CD4-positive, CD25-positive, alpha-beta regulatory T cell (primary cell): Measurements from ENCODE around the gene PPFIA4. TPM values are rescaled to one million over a fixed set of nuclear protein-coding genes. Genes with fewer than 3 reads are reported as not detected.

Experiments used
- ATAC-seq, 2 donors: fragments of 150-1000 bp; cut with Tn5 transposase; one replicate each; pipeline ENCODE4 v1.10.0; 2021; ENCODE audit warnings: low read depth in 2 of 2, moderate number of reproducible peaks in 2 of 2, moderate library complexity in 1 of 2
- DNase-seq, 3 donors: peaks; one replicate each; pipeline versions ENCODE4 v3.0.0 to v3.0.0-alpha.2; 2012 to 2022; ENCODE audit warnings: mixed read lengths in 1 of 3
- H3K27ac ChIP-seq: one replicate; pipeline ENCODE4 v1.7.0; 2013; ENCODE audit warnings: mild to moderate bottlenecking, low read length; ENCODE audit not compliant: insufficient read depth, poor library complexity, severe bottlenecking
- H3K27me3 ChIP-seq: one replicate; pipeline ENCODE4 v1.7.0; 2013; ENCODE audit warnings: low read length; ENCODE audit not compliant: control insufficient read depth, insufficient read depth
- H3K36me3 ChIP-seq: one replicate; pipeline ENCODE4 v1.7.0; 2013; ENCODE audit warnings: mild to moderate bottlenecking, low read length, moderate library complexity; ENCODE audit not compliant: control insufficient read depth, insufficient read depth
- H3K4me1 ChIP-seq: 2 replicates; pipeline ENCODE4 v1.7.0; 2013; ENCODE audit warnings: mild to moderate bottlenecking, low read length; ENCODE audit not compliant: insufficient read depth, control insufficient read depth, poor library complexity, severe bottlenecking
- H3K4me3 ChIP-seq: one replicate; pipeline ENCODE4 v1.7.0; 2013; ENCODE audit warnings: low read depth, mild to moderate bottlenecking, low read length, moderate library complexity
- H3K9me3 ChIP-seq, 2 experiments: 1 replicate in 1 of 2; 2 replicates in 1 of 2; pipeline ENCODE4 v1.7.0; 2013; ENCODE audit warnings: low read length in 2 of 2, mild to moderate bottlenecking in 1 of 2, moderate library complexity in 1 of 2; ENCODE audit not compliant: control insufficient read depth in 2 of 2
- H3K27ac Mint-ChIP-seq, 3 donors: one replicate each; pipeline ENCODE4 v1.8.0; 2020 to 2022; ENCODE audit warnings: mild to moderate bottlenecking in 3 of 3, mixed read lengths in 3 of 3, moderate library complexity in 2 of 3
- H3K27me3 Mint-ChIP-seq: one replicate; pipeline ENCODE4 v1.8.0; 2022; ENCODE audit warnings: mild to moderate bottlenecking, mixed read lengths
- H3K36me3 Mint-ChIP-seq: one replicate; pipeline ENCODE4 v1.8.0; 2020; ENCODE audit warnings: mixed read lengths
- H3K4me1 Mint-ChIP-seq, 4 donors: one replicate each; pipeline ENCODE4 v1.8.0; 2020 to 2022; ENCODE audit warnings: mixed read lengths in 4 of 4, mild to moderate bottlenecking in 1 of 4
- H3K4me3 Mint-ChIP-seq, 4 donors: one replicate each; pipeline ENCODE4 v1.8.0; 2020 to 2022; ENCODE audit warnings: mild to moderate bottlenecking in 4 of 4, mixed read lengths in 4 of 4, moderate library complexity in 3 of 4
- H3K9me3 Mint-ChIP-seq, 7 donors: one replicate each; pipeline ENCODE4 v1.8.0; 2020 to 2022; ENCODE audit warnings: mixed read lengths in 7 of 7, mild to moderate bottlenecking in 3 of 7, moderate library complexity in 2 of 7
- polyA plus RNA-seq, 4 donors: library from polyadenylated mRNA; unstranded; fragments of 300-500 nt; fragmentation: Illumina TruSeq; gene quantifications; one replicate each; pipeline ENCODE4 v1.2.3, GENCODE V29; 2021
- total RNA-seq: library from RNA; stranded (reverse); gene quantifications from one replicate; pipeline ENCODE4 v1.2.3, GENCODE V29; 2022

The PPFIA4 gene
- total and polyA plus RNA-seq, 5 donors from 2014 or later: 0.96 TPM; not detected in 4

DNA sequence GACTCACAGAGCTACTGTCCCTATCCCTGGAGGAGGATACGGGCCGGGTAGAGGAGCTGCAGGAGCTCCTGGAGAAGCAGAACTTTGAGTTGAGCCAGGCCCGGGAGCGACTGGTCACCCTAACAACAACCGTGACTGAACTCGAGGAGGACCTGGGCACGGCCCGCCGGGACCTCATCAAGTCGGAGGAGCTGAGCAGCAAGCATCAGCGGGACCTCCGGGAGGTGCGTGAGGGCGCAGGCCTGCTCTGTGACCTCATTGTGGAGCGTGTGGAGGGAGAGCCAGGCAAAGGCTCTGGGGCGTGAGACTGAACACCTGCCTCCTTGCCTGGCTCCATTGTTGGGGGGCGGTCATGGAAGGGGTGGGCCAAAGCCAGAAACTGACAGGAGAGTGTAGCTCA lies 19.0 kb downstream of the PPFIA4 start:
- no peaks in the 10 kb centered on the region for H3K4me1 Mint-ChIP-seq
- ATAC-seq (no peak), DNase-seq (no peak)

DNA sequence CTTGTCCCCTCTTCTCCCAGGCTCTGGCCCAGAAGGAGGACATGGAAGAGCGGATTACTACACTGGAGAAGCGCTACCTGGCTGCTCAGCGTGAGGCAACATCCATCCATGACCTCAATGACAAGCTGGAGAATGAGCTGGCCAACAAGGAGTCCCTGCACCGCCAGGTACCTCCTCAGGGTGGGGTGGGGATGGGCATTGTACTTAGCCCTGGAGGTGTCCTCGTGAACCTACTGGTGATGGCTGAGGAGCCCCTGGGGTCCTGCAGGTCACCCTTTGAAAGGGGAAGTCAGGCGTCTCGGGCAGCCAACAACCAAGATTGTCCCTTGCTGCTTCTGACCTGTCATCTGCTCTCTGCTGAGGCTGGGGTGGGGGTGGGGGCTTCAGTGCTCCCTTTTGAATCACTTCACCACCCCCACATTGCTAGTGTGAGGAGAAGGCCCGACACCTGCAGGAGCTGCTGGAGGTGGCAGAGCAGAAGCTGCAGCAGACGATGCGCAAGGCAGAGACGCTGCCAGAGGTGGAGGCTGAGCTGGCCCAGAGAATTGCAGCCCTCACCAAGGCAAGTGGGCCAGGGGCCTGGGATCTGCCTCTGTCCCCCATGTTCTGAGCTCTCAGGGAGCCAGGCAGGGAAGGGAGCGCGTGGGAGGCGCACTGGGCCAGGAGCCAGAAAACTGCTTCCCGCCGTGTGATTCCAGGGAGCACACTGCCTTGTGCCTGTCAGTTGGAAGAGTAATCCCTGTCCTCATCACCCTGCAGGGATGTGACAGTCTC lies 19.7 kb downstream of the PPFIA4 start:
- no peak for DNase-seq
- H3K4me3 Mint-ChIP-seq: no peak overlapping the region
- no peaks in the 10 kb centered on the region for H3K4me1 Mint-ChIP-seq
- no peak overlapping the region for H3K27ac ChIP-seq
- ATAC-seq: no peak
- no peaks in the 10 kb centered on the region for H3K9me3 ChIP-seq
- H3K27me3 ChIP-seq: no peaks in the 10 kb centered on the region
- H3K36me3 ChIP-seq: no peaks in the 10 kb centered on the region
- H3K27ac Mint-ChIP-seq: no peak overlapping the region
- no peaks in the 10 kb centered on the region for H3K4me1 ChIP-seq
- no peaks in the 10 kb centered on the region for H3K27me3 Mint-ChIP-seq
- H3K4me3 ChIP-seq: no peak overlapping the region
- no peaks in the 10 kb centered on the region for H3K36me3 Mint-ChIP-seq
- H3K9me3 Mint-ChIP-seq: peaks cover 0 to 2% (median 0%) of the 10 kb centered on the region in 7 donors

More for the DNA sequence above, 19.0 kb downstream of the PPFIA4 start:
- Histone ChIP-seq H3K36me3 (no peaks in the 10 kb centered on the region), H3K4me1 (no peaks in the 10 kb centered on the region), H3K9me3 (no peaks in the 10 kb centered on the region), H3K4me3 (no peak overlapping the region), H3K27ac (no peak overlapping the region), H3K27me3 (no peaks in the 10 kb centered on the region)
- Mint-ChIP-seq H3K27ac (no peak overlapping the region), H3K4me3 (no peak overlapping the region), H3K9me3 (peaks cover 0 to 2% (median 0%) of the 10 kb centered on the region in 7 donors), H3K36me3 (no peaks in the 10 kb centered on the region), H3K27me3 (no peaks in the 10 kb centered on the region)

DNA sequence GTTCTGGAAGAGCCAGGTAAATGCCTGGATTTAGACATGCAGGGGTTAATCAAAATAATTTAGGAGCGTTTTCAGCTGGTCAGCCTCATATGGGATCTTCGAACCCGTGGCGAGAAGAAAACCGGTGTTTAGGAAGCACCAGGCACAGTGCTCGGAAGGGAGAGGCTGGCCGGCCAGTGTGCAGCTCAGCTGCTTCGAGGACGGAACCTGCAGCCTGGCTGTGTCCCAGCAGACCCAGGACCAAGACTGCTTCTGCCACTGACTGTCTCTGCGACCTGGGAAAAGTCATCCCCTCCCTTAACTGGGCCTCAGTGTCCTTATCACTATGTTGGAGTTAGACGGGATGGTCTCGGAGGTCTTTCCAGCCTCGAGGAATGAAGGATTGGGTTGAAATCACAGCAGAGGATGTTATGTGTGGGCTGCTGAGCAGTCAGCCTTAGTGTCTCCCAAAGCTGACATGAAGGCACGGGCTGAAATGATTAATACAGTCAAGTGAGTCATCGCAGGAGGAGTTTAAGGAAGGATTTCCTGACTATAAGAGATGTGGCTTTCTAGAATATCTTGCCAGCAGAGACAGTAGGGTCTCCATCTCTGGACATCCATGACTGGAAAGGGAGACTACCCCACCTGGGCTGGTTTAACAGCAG lies 20.8 kb downstream of the PPFIA4 start:
- no peaks in the 10 kb centered on the region for H3K4me1 Mint-ChIP-seq
- H3K4me3 Mint-ChIP-seq: no peak overlapping the region
- no peak overlapping the region for H3K4me3 ChIP-seq
- no peaks in the 10 kb centered on the region for H3K27me3 Mint-ChIP-seq
- no peaks in the 10 kb centered on the region for H3K36me3 ChIP-seq
- H3K27ac Mint-ChIP-seq: no peak overlapping the region
- no peak for DNase-seq
- H3K9me3 ChIP-seq: no peaks in the 10 kb centered on the region
- H3K27me3 ChIP-seq: no peaks in the 10 kb centered on the region
- no peaks in the 10 kb centered on the region for H3K36me3 Mint-ChIP-seq
- H3K27ac ChIP-seq: no peak overlapping the region
- peaks cover 0 to 2% (median 0%) of the 10 kb centered on the region in 7 donors for H3K9me3 Mint-ChIP-seq
- H3K4me1 ChIP-seq: no peaks in the 10 kb centered on the region
- no peak for ATAC-seq

DNA sequence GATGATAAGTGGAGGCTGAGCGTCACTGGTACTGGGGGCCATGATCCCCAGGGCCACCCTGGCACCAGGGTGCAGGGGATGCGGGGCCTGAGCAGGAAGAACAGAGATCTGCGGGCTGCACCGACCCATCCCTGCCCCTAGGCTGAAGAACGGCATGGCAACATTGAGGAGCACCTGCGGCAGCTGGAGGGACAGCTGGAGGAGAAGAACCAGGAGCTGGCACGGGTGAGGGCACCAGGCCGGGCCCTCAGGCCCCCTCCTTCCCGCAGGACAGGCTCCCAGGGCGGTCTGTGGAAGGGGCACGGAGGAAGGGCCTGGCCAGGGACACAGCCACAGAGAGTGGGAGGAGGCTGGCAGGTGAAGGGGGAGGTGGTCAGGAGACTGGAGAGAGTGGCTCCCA lies 21.8 kb downstream of the PPFIA4 start:
- Histone ChIP-seq H3K4me1 (no peaks in the 10 kb centered on the region), H3K27ac (no peak overlapping the region), H3K4me3 (no peak overlapping the region), H3K36me3 (no peaks in the 10 kb centered on the region), H3K9me3 (no peaks in the 10 kb centered on the region), H3K27me3 (no peaks in the 10 kb centered on the region)
- DNase-seq (no peak), ATAC-seq (no peak)
- no peaks in the 10 kb centered on the region for H3K36me3 Mint-ChIP-seq
- no peak overlapping the region for H3K4me3 Mint-ChIP-seq
- no peaks in the 10 kb centered on the region for H3K27me3 Mint-ChIP-seq
- H3K9me3 Mint-ChIP-seq: peaks cover 0 to 2% (median 0%) of the 10 kb centered on the region in 7 donors
- H3K4me1 Mint-ChIP-seq: no peaks in the 10 kb centered on the region
- H3K27ac Mint-ChIP-seq: no peak overlapping the region

DNA sequence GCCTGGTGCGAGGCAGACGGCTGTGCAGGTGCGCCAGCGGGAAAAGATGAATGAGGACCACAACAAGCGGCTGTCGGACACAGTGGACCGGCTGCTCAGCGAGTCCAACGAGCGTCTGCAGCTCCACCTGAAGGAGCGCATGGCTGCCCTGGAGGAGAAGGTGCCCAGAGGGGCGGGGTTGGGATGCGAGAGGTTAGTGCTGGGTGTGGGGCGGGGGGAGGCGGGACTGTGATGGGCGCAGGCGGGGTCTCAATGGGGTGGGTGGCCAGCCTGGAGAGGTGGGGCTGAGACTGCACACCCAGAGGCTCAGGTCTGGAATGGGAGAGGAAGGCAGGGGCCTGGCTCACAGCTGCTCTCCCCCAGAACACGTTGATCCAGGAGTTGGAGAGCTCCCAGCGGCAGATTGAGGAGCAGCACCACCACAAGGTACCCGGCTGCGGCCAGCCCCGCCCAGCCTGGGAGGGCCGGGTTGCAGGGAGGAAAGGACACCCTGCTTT lies 22.3 kb downstream of the PPFIA4 start:
- Histone ChIP-seq H3K4me1 (no peaks in the 10 kb centered on the region), H3K27me3 (no peaks in the 10 kb centered on the region), H3K27ac (no peak overlapping the region), H3K4me3 (no peak overlapping the region), H3K9me3 (no peaks in the 10 kb centered on the region), H3K36me3 (no peaks in the 10 kb centered on the region)
- no peaks in the 10 kb centered on the region for H3K4me1 Mint-ChIP-seq
- H3K36me3 Mint-ChIP-seq: no peaks in the 10 kb centered on the region
- H3K9me3 Mint-ChIP-seq: peaks cover 0 to 2% (median 0%) of the 10 kb centered on the region in 7 donors
- H3K27ac Mint-ChIP-seq: no peak overlapping the region
- no peak for DNase-seq
- no peaks in the 10 kb centered on the region for H3K27me3 Mint-ChIP-seq
- no peak for ATAC-seq
- H3K4me3 Mint-ChIP-seq: no peak overlapping the region

DNA sequence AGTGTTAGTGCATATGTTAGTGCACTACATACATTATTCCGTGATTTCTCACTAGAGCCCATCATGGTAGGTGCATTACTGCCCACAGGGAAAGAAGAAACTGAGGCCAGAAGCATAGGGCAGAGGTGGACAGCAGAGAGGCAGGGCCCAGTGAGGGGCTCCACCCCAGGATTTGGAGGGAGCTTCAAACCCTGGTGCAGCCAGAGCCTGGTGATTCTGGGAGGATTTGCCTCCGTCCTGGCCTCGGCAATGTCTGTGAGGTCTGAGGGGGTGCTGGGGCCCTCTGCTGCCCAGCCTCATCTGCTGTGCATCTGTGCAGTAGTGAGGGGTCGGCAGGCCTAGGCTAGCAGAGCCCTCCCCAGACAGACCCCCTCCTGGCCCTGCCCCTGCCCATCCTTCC lies 22.8 kb downstream of the PPFIA4 start:
- no peaks in the 10 kb centered on the region for H3K27me3 Mint-ChIP-seq

DNA sequence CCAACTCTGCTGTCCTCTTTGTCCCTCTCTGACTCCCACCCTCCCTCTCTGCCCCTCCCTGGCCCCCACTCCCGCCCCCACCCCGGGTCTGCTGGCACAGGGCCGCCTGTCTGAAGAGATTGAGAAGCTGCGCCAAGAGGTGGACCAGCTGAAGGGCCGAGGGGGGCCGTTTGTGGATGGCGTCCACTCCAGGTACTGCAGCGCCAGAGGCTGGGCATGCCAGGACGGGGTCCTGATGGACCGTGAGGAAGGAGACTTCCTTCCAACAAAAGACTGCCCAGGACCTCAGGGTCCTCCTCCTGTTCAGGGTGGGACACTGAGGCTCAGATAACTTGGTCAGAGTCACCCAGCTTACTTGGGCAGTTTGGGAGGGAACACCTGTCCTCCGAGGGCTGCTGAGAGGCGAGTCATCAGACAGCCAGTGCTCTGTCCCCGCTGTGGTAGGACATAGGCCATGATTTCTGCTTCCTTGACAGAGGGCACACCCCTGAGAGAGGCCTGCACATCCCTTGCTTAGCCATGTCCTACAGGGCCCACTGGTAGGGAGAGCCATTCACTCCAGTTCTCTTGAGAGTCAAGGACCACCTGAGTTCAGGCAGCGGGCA lies 23.4 kb downstream of the PPFIA4 start:
- no peaks in the 10 kb centered on the region for H3K4me1 Mint-ChIP-seq
- H3K27ac Mint-ChIP-seq: no peak overlapping the region
- no peaks in the 10 kb centered on the region for H3K9me3 ChIP-seq
- DNase-seq: no peak
- no peak overlapping the region for H3K27ac ChIP-seq
- no peaks in the 10 kb centered on the region for H3K27me3 ChIP-seq
- peaks cover 0 to 2% (median 0%) of the 10 kb centered on the region in 7 donors for H3K9me3 Mint-ChIP-seq
- no peak overlapping the region for H3K4me3 ChIP-seq
- H3K36me3 ChIP-seq: no peaks in the 10 kb centered on the region
- H3K36me3 Mint-ChIP-seq: no peaks in the 10 kb centered on the region
- no peaks in the 10 kb centered on the region for H3K4me1 ChIP-seq
- H3K27me3 Mint-ChIP-seq: no peaks in the 10 kb centered on the region
- no peak for ATAC-seq
- no peak overlapping the region for H3K4me3 Mint-ChIP-seq

More for the DNA sequence above, 22.8 kb downstream of the PPFIA4 start:
- Histone ChIP-seq H3K4me1 (no peaks in the 10 kb centered on the region), H3K9me3 (no peaks in the 10 kb centered on the region), H3K36me3 (no peaks in the 10 kb centered on the region), H3K4me3 (no peak overlapping the region), H3K27me3 (no peaks in the 10 kb centered on the region), H3K27ac (no peak overlapping the region)
- no peak for ATAC-seq
- H3K36me3 Mint-ChIP-seq: no peaks in the 10 kb centered on the region
- no peak overlapping the region for H3K27ac Mint-ChIP-seq
- no peak for DNase-seq
- H3K4me3 Mint-ChIP-seq: no peak overlapping the region
- peaks cover 0 to 2% (median 0%) of the 10 kb centered on the region in 7 donors for H3K9me3 Mint-ChIP-seq
- no peaks in the 10 kb centered on the region for H3K4me1 Mint-ChIP-seq
